HG03342 (cell line): ENCODE measurements around the gene OR1L8.
"Not testable (repeated sequence)": the region's sequence is repeated elsewhere in the genome, so short reads cannot be mapped to it uniquely, and the experiment has no call there.

Experiments used
- ATAC-seq: cut with Tn5 transposase; IDR thresholded peaks from one replicate; pipeline ENCODE4 v1.9.1; 2021; ENCODE audit warnings: mild to moderate bottlenecking, moderate library complexity; ENCODE audit not compliant: unreplicated experiment

Gene OR1L8

GRCh38 chr9:122583284-122583683 lies at the start of gene OR1L8:
Gene OR1L8, minus strand, starts transcription at chr9:122583384. Its CDS starts 14,907 bp downstream, at chr9:122568477.
- not testable (repeated sequence) for ATAC-seq

DNA sequence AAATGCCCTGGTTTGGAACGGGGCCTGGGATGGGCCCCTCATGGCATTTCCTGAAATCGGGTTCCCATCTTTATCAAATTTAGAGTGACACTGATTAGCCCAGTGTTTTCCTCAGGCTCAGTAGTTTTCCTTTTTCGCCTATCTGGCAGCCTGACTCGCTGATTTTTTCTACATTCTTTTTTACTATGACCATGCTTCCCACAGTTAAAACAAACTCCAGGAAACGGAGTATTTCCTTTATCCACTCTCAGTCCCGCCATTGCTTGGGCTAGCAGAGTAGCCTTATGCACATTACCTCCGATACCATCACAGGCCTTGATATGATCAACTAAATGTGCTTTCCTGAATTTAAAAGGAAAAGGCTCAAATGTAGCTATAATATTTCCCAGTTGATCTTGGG lies 36.8 kb upstream of the OR1L8 start:
- no peak for ATAC-seq

- ATAC-seq = no peak
Observed at GRCh38 chr9:122614362-122614761, 31.2 kb upstream of the OR1L8 start, which contains the start of gene OR1Q1. Gene OR1Q1, plus strand, starts transcription at chr9:122614738. Its CDS starts 0 bp downstream, at chr9:122614738.

DNA sequence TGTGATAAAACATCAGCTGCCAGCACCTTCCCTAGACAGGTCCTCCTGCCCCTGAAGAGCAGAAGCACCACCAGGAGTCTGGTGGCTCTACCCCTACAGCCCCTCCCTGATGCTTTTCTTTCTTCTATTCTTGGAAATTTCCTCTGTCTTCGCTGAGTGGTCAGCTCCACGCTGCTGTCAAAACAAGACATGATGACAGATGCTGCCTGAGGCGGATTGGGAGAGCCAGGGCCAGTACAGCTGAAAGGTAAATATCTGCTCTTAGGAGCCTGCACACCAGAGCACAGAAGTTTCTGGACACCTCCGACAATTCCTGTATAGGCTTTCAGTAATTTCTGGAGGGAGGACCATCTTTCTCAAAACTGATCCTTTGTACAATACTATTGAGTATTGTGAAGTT lies 26.6 kb upstream of the OR1L8 start:
- no peak for ATAC-seq

DNA sequence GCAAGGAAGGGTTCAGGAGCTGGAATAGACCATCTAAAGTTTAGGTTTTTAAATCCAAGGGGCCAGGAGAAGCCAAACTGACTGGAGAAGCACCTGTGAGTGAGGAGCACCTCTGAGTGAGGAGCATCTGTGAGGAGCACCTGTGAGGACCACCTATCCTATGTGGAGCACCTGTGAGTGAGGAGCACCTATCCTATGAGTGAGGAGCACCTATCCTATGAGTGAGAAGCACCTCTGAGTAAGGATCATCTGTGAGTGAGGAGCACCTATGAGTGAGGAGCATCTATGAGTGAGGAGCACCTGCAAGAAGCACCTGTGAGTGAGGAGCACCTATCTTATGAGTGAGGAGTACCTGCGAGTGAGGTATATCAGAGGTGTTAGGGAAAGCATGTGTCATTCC lies 23.4 kb upstream of the OR1L8 start:
- no peak for ATAC-seq

- ATAC-seq = no peak
Observed at GRCh38 chr9:122605691-122606090, 22.5 kb upstream of the OR1L8 start.

- no peak for ATAC-seq
Observed at GRCh38 chr9:122580360-122580759, 2.8 kb downstream of the OR1L8 start.

- ATAC-seq = no peak
Observed at GRCh38 chr9:122579874-122580273, 3.3 kb downstream of the OR1L8 start.

DNA sequence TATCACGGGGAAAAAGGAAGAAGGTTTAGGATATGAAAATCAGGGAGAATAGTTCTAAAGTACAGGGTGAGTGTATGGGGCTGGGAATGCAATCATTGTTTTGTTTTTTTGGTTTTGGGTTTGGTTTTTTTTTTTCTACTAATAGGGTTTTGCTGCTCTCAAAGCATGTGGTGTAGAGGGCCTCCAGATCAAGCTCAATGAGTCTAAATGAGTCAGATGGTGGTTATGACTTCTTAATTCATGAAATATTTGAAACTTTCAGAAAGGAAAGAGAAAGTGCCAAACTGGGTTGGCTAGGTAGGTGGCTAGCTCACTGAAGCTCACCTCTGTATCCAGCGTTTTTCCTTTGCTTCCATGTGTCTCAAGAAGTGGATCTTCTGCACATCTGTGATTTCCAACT lies 10.7 kb downstream of the OR1L8 start:
- no peak for ATAC-seq

DNA sequence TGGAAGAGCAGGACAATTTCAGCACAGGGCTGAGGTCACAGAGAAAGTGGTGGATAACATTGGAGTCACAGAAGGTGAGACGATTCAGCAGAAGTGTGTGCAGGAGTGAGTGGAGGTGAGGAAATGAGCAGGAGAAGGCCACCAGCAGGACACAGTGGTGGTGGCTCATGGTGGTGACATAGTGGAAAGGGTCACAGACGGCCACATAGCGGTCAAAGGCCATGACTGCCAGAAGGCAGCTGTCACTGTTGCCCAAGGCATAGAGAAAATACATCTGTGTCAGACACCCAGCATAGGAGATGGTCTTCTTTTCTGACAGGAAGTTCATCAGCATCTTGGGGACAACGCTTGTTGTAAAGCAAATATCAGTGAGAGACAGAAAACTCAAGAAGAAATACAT lies 15.3 kb downstream of the OR1L8 start:
- no peak for ATAC-seq

GRCh38 chr9:122562134-122562760 lies 20.9 kb downstream of the OR1L8 start:
- no peak for ATAC-seq

- no peak for ATAC-seq
Observed at GRCh38 chr9:122561446-122561845, 21.7 kb downstream of the OR1L8 start.

DNA sequence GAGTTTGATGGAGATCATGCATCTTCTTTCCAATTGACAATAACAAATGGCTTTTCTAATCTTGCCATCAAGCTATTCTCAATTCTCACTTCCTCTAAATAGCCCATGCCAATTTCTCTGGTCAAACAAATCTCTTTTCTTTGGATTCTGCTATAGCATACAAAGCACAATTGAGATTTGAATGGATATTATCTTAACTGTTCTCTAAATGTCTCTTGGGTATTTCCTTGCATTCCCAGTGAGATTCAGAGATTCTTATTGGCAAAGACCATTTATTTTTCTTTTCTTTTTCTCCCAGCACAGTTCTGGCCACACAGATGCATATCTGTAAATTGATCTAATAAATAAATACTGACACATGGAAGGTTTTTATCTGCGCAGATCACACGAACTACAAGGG lies 30.4 kb downstream of the OR1L8 start, which contains the start of gene OR1N2:
OR1N2 (plus strand) TSS at position 301 of the 400 bp plus-strand sequence. CDS start 100 bp downstream, outside the sequence.
- no peak for ATAC-seq

DNA sequence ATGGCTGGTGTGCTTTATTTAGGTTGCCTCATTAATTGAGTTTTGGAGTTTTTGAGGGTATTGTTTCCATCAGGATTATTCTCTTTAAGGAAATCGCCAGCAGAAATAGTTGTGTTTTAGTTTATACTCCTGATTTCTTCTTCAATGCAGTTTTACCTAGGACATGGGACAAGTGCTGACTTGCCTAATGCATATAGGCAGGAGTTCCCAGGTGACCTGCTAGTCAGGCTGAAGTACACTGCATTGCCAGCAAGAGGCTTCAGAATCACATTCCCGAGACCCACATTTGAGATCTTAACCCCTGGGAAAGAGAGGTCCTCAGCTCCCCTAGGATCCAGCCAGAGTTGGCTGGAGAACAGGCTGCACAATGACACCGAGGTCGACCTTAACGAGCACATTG lies 31.8 kb downstream of the OR1L8 start:
- no peak for ATAC-seq

DNA sequence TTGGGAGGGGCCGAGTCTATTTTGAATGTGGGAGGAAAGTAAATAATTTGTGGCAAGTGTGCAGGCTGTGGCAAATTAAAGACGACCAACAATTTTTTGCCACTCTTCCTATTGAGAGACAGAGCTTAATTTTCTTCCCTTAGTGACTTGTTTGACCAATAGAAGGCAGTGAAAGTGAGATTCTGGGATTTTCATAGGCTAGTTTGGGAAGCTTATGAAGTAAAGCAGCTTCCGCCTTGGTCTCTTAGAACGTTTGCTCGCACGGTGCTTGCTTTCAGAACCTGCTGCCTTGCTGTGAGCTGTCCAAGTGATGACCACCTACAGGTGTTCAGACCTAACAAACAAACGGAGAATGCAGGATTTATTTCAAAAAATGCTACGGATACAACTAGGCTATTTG lies 37.0 kb downstream of the OR1L8 start:
- ATAC-seq = no peak

GRCh38 chr9:122538757-122539156 lies 44.4 kb downstream of the OR1L8 start:
- no peak for ATAC-seq

- not testable (repeated sequence) for ATAC-seq
Observed at GRCh38 chr9:122537066-122537465, 46.1 kb downstream of the OR1L8 start.

DNA sequence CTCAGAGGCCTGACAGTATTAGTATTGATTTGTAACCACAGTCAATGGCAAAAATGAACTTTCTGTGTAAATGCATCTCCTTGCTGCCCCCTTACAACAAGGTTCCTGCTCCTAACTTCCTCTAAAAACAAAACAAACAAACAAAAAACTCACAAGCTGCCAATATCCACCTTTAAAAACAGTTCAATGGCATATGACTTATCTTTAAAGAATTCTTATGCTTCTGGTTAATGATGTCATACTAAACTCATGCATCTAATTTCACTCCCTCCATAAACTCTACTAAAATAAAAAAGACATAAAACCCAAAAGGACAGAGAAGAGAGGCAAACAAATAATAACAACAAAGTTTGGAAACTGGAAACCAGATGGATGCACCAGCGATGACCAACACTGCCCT lies 47.0 kb downstream of the OR1L8 start:
- ATAC-seq = no peak

DNA sequence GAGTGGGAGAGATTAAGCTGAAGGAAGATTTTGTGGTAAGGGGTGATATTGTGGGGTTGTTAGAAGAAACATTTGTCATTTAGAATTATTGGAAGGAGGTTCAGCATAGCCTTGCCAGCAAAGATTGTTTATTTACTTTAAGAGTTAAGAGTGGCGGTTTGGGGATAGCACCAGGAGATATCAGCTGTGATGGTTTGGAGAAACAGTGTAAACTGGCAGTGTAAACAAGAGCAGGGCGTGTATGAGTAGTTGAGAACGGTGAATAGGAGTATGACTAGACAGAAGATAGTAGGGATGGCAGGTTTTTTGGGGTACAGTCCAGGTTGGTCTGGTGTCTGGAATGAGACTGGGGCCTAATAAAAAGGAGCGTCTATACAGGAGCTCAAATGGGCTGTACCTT lies 52.0 kb downstream of the OR1L8 start:
- not testable (repeated sequence) for ATAC-seq

- ATAC-seq = no peak
Observed at GRCh38 chr9:122527193-122527592, 56.0 kb downstream of the OR1L8 start, which contains the start of gene OR1N1. Gene OR1N1, minus strand, starts transcription at chr9:122527293. Its CDS starts 0 bp downstream, at chr9:122527293.

DNA sequence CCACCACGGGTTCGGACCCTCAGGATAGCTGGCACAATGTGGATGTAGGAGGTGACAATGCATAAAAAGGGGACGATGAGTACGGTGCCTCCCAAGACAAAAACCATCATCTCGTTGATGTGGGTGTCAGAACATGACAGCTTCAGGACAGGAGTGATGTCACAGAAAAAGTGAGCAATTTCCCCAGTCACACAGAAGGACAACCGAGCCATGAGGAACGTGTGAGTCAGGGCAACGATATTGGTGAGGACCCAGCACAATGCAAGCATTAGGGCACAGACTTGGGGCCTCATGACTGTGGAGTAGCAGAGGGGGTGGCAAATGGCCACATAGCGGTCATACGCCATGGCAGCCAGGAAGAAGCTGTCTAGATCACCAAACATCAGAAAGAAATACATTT lies 56.6 kb downstream of the OR1L8 start:
- ATAC-seq = no peak

- ATAC-seq = no peak
Observed at GRCh38 chr9:122519376-122519775, 63.8 kb downstream of the OR1L8 start.

DNA sequence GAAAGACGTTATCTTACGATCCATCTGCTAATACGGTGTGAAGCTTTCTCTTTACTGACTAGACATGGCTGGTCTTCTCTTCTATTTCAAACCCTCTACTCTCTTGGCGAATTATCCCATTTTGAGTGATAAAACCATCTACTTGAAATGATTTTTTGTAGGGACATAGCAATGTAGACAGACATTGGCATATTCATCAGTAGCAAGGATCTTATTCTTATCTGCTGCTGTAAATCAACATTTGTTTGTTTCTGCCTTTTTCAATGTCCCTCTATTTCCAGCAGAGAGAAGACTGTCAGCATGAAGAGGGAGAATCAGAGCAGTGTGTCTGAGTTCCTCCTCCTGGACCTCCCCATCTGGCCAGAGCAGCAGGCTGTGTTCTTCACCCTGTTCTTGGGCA lies 64.3 kb downstream of the OR1L8 start, which contains the start of gene OR1J4:
OR1J4 (plus strand) TSS at position 301 of the 400 bp plus-strand sequence; CDS start at position 301, 0 bp downstream.
- ATAC-seq = no peak
